Stimulated activated CD4-positive, alpha-beta T cell treated with anti-CD3 and anti-CD28 coated beads, Interleukin-1b, Interleukin-23, amount 100 ng/mL, for 1 hour (primary cell): ENCODE measurements around the gene NUSAP1.
"Not testable (repeated sequence)": the region's sequence is repeated elsewhere in the genome, so short reads cannot be mapped to it uniquely, and the experiment has no call there.

ENCODE experiments used
- DNase-seq, 2 donors: peaks; one replicate each; pipeline ENCODE4 v3.0.0-alpha.2; 2020; ENCODE audit warnings: low read depth in 2 of 2

Gene NUSAP1

DNA sequence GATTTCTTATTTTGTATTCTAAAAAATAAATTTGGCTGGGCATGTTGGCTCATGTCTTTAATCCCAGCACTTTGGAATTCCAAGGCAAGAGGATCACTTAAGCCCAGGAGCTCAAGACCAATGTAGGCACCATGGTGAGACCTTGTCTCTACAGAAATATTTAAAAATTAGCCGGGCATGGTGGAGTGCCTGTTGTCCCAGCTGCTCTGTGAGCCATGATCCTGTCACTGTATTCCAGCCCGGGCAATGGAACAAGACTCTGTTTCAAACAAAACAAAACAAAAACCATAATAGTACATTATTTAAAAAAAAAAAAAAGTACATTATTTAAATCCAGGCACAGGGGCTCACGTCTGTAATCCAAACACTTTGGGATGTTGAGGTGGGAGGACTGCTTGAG lies 78.8 kb downstream of the NUSAP1 start:
- DNase-seq: no peak

DNA sequence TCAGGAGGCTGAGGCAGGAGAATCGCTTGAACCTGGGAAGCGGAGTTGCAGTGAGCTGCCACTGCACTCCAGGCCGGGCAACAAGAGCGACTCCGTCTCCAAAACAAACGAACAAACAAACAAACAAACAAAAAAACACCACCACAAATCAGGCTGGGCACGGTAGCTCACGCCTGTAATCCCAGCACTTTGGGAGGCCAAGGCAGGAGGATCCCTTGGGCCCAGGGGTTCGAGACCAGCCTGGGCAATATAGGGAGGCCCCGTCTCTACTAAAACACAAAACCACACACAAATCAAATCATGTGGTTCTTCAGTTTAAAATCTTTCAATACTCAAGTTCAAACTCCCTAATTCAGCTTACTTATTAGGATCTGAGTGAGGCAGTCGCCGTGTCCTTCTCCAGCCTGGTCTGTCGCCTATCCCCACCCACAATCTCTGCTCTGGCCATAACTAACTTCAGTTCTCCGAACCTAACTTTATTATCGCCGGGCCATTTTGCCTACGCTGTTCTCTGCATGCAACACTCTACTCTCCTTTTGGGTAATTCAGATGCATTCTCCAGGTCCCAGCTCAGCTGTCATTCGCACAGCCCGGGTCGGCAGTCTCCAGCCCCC lies 83.6 kb downstream of the NUSAP1 start:
- DNase-seq: no peak

DNA sequence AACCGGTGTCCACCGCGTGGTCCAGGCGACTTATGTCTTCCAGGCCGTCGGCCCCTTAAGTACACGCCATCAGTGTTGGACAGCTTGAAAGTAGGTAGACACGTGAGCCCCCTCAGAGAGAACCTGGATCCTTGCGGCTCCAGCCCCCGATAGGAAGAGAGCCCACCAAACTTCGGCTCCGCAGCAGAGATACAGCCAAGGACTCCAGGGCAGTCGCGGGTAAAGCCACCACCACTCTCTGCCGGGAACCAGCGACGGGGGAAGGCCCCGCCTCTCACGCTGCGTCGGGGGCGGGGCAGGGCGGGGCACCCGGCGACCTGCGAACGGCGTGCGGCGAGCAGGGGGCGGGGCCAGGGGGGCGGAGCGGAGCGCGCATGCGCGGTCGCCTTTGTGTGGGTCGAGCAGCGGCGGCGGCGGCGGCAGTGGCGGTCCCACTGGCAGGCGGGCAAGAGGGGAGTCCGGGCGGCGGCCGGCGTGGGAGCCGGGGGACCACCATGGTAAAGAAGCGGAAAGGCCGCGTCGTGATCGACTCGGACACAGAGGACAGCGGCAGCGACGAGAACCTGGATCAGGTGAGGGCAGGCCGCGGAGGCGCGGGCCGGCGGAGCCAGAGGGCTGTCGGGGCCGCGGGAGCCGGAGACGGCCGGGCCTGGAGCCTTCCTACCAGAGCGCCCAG lies 84.2 kb downstream of the NUSAP1 start, which contains the start of gene RTF1:
TSS of gene RTF1 (plus strand) at position 354 of the 676 bp plus-strand sequence. CDS start at position 375, 21 bp downstream.
- DNase-seq: peak; percentile 92 to 98

GRCh38 chr15:41417418-41418195 lies 84.9 kb downstream of the NUSAP1 start:
- DNase-seq: no peak

DNA sequence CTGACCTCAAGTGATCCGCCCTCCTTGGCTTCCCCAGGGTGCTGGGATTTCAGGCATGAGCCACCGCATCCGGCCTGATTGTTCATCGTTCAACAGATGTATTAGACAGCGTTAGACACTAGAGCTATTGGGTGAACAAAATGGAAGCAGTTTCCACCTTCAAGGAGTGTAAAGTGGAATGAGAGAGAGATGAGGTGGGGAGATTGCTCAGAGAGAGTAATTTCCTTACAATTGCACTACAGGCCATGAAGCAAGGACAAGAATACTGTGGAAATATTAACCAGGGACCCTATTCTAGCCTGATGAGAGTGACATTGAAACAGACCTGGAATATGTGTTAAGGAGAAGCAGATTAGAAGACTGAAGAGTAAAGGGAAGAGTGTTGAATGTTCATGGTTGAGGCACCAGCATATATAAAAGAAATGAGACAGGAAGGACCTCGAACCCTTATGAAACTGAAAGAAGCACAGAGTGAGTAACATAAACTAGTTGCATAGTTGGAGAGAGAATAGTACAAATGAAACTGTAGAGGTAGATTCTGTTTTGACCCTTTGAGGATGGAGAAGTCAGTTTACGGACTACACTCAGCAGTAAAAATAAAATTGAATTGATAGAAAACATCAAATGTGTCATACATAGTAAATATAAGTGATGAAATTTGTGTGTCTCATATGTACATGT lies 91.4 kb downstream of the NUSAP1 start:
- DNase-seq: no peak

DNA sequence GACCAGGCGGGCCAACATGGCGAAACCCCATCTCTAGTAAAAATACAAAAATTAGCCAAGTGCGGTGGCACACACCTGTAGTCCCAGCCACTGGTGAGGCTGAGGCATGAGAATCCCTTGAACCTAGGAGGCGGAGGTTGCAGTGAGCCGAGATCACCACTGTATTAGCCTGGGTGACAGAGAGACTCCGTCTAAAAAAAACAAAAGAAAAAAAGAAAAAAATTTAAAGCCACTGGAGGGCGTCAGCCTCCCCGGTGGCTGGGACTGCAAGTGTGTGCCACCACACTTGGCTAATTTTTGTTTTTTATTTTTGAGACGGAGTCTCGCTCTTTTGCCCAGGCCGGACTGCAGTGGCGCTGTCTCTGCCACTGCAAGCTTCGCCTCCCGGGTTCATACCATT lies 92.1 kb downstream of the NUSAP1 start:
- DNase-seq: no peak

DNA sequence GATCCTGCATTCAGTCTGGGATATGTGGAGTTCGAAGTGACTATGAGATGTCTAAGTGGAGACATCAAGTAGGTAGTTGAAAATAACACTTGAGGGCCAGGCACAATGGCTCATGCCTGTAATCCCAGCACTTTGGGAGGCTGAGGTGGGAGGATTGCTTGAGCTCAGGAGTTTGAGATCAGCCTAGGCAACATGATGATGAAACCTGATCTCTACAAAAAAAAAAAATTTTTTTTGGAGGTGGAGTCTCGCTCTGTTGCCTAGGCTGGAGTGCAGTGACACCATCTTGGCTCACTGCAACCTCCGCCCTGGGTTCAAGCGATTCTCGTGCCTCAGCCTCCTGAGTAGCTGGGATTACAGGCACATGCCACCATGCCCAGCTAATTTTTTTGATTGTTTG lies 93.2 kb downstream of the NUSAP1 start:
- not testable (repeated sequence) for DNase-seq

DNA sequence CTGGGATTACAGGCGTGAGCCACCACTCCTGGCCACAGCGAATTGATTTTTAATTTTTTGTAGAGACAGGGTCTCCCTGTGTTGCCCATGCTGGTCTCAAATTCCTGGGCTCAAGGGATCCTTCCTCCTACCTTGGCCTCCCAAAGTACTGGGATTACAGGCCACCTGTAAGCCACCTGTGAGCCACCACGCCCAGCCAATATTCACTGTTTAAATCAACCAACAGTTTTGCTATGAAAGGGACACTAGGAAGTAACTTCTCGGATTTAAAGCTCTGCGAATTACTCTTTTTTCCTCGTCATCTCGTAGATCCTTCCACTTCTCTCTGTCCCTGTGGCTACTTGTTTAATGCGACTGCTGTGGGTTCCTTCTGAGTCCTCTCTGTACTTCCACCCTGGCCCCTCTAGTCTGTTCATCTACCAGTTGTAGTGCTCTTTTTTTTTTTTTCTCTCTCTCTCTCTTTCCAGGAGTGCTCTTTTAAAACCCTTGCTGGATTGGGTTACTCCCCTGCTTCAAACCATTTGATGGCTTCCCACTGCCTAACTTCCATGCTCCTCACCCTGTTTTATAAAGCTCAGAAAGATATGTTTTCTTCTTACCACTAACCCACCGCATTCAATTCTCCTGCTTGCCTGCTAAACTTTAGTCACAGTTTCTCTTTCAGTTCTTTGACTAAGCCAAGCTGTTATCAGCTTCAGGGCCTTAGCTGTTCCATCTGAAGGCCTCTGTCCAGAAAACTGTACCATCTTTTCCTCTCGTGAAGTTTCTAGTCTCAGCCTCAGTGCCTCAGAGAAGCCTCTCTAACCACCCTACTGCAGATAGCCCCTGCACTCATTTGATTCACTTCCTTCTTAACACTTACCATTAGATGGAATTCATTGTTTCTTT lies 96.6 kb downstream of the NUSAP1 start:
- no peak for DNase-seq
